D721Med (cell line): ENCODE measurements around the gene GPR137.
A peak's percentile ranks its signal among the peaks of the same experiment; 100 is the strongest.

Experiments used
- DNase-seq: peaks from one replicate; pipeline ENCODE4 v3.0.0; 2011; ENCODE audit warnings: low spot score; ENCODE audit not compliant: insufficient read length
- FAIRE-seq: peaks from 2 replicates; lab custom pipeline; 2011; peaks lifted over from hg19 to GRCh38; lab: Jason Lieb, UNC
- TF ChIP-seq, protein P1 (sequence below): IDR thresholded peaks from 2 replicates; pipeline ENCODE4 v1.5.1; 2012; ENCODE audit warnings: mild to moderate bottlenecking, control low read depth; ENCODE audit not compliant: insufficient read depth; ENCODE audit errors: missing control alignments

The GPR137 gene

DNA sequence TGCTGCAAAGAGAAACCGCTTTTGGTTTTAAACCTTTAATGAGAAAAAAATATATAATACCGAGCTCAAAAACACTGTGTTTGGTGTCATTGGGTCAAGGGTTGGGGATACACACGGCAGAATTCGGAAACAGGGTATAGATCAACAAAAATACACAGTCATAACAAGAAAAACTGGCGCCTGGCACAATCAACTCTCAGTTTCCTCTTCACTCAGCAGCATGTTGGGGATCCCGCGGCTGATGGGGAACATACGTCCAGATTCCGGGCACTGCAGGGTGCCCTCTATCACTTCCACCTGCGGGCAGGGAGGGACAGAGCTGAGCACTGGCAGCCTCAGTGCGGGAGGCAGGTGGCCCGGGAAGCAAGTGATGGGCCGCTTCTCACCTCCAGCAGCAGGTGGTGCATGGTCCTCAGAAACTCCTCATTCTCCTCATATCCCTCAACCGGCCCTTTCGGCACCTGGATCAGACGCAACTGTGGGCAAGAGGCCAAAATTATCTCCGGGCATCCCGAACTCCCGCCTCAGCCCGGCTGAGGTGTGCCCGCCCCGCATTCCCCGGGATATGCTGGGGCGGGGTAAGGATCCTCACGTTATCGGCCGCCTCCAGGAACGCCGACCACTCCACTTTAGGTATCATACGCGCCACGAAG, 31.1 kb downstream of the GPR137 start:
- TF ChIP-seq, protein P1, sequence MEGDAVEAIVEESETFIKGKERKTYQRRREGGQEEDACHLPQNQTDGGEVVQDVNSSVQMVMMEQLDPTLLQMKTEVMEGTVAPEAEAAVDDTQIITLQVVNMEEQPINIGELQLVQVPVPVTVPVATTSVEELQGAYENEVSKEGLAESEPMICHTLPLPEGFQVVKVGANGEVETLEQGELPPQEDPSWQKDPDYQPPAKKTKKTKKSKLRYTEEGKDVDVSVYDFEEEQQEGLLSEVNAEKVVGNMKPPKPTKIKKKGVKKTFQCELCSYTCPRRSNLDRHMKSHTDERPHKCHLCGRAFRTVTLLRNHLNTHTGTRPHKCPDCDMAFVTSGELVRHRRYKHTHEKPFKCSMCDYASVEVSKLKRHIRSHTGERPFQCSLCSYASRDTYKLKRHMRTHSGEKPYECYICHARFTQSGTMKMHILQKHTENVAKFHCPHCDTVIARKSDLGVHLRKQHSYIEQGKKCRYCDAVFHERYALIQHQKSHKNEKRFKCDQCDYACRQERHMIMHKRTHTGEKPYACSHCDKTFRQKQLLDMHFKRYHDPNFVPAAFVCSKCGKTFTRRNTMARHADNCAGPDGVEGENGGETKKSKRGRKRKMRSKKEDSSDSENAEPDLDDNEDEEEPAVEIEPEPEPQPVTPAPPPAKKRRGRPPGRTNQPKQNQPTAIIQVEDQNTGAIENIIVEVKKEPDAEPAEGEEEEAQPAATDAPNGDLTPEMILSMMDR = no peak
- DNase-seq (no peak), FAIRE-seq (no peak)

- TF ChIP-seq, protein P1 = no peak
- DNase-seq = peak; percentile 86
- FAIRE-seq = peak; percentile 48
Observed at GRCh38 chr11:64317325-64317960, 31.8 kb downstream of the GPR137 start, which contains the start of gene TRMT112. Gene TRMT112, minus strand, starts transcription at chr11:64317559. Its CDS starts 33 bp downstream, at chr11:64317526.

- no peak for FAIRE-seq
- DNase-seq = peak; percentile 87
- TF ChIP-seq, protein P1 = peak; percentile 43
Observed at GRCh38 chr11:64317961-64318765, 32.5 kb downstream of the GPR137 start, which contains the start of gene PRDX5. Gene PRDX5, plus strand, starts transcription at chr11:64318121. Its CDS starts 95 bp downstream, at chr11:64318216.

- TF ChIP-seq, protein P1 = no peak
- no peak for DNase-seq
- no peak for FAIRE-seq
Observed at GRCh38 chr11:64318766-64319761, 33.4 kb downstream of the GPR137 start.

DNA sequence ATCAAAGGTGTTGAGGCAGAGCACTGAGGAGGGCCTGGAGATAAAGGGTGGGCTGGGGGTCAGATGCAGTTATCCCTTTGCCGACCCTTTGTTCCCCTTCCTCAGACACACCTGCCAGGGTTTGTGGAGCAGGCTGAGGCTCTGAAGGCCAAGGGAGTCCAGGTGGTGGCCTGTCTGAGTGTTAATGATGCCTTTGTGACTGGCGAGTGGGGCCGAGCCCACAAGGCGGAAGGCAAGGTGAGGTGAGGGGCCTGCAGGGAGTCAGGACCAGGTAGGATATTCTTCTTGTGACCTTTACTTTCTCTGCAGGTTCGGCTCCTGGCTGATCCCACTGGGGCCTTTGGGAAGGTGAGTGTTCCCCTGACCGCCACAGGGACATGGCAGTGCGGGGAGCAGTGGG, 34.9 kb downstream of the GPR137 start:
- FAIRE-seq = no peak
- no peak for DNase-seq
- TF ChIP-seq, protein P1 = no peak

- TF ChIP-seq, protein P1 = no peak
- DNase-seq (no peak), FAIRE-seq (no peak)
Observed at GRCh38 chr11:64321026-64321425, 35.4 kb downstream of the GPR137 start.
